Stomach (tissue), 9 donors: ENCODE results near the gene UBE2D1. TPM values are rescaled to one million over a fixed set of nuclear protein-coding genes. Genes with fewer than 3 reads are reported as not detected.

ENCODE experiments used
- DNase-seq, 2 donors: peaks; one replicate each; pipeline versions ENCODE4 v3.0.0 to v3.0.0-alpha.2; 2013 to 2019
- H3K27ac ChIP-seq, 5 donors: fragments of 200-600 bp in 4 of 5; sonication (generic) in 4 of 5; one replicate each; pipeline ENCODE4 v1.5.1; 2013 to 2019; ENCODE audit warnings: mild to moderate bottlenecking in 1 of 5, moderate library complexity in 1 of 5
- H3K27me3 ChIP-seq, 3 donors: fragments of 200-600 bp; sonication (generic); one replicate each; pipeline ENCODE4 v1.5.1; 2017 to 2019; ENCODE audit warnings: mixed run types in 1 of 3
- H3K36me3 ChIP-seq, 4 donors: fragments of 200-600 bp; sonication (generic); 1 replicate in 3 of 4; 2 replicates in 1 of 4; pipeline ENCODE4 v1.5.1; 2016 to 2019
- H3K4me1 ChIP-seq, 4 donors: fragments of 200-600 bp; sonication (generic); one replicate each; pipeline ENCODE4 v1.5.1; 2016 to 2019
- H3K4me3 ChIP-seq, 4 donors: fragments of 200-600 bp; sonication (generic) in 3 of 4; one replicate each; pipeline ENCODE4 v1.5.1; 2016 to 2019; ENCODE audit warnings: mild to moderate bottlenecking in 1 of 4
- H3K9me3 ChIP-seq, 4 donors: fragments of 200-600 bp; sonication (generic); one replicate each; pipeline ENCODE4 v1.5.1; 2016 to 2019
- EP300 ChIP-seq: sonication (generic); formaldehyde crosslinking; IDR thresholded peaks from one replicate; pipeline ENCODE4 v1.6.1; 2017; ENCODE audit warnings: antibody characterized with exemption
- POLR2A ChIP-seq, 4 donors: fragments of 450-650 bp; IDR thresholded peaks; one replicate each; pipeline ENCODE4 v1.6.1; 2016; ENCODE audit warnings: antibody characterized with exemption in 4 of 4, control low read depth in 2 of 4, mild to moderate bottlenecking in 1 of 4, moderate library complexity in 1 of 4
- POLR2AphosphoS5 ChIP-seq, 3 donors: sonication (generic); formaldehyde crosslinking; IDR thresholded peaks; one replicate each; pipeline ENCODE4 v1.6.1; 2016; ENCODE audit warnings: antibody characterized with exemption in 3 of 3
- WGBS, 5 donors: extraction: QIAGEN DNeasy Blood & Tissue Kit in 3 of 5; methylation state at CpG; one replicate each; pipeline versions ENCODE4 v1.1.5 to v1.1.7; 2013 to 2018; 5-methylcytosine and 5-hydroxymethylcytosine counted together
- intact Hi-C: fragments of 100-400 bp; cut with DNase I; formaldehyde crosslinking; loops from one replicate; pipeline ENCODE4 v1.15.1; 2023; ENCODE audit warnings: low total_unique reads
- polyA plus RNA-seq, 3 donors: library from polyadenylated mRNA; stranded (reverse); fragments of 200-250 nt; gene quantifications; one replicate each; pipeline ENCODE4 v1.2.3, GENCODE V29; 2013
- total RNA-seq, 5 donors: library from RNA; depleted of rRNA; stranded (reverse); fragments of >200 nt; gene quantifications; one replicate each; pipeline versions ENCODE4 v1.1.0 to v1.2.3, GENCODE V29; 2014 to 2016
- TF ChIP-seq, protein P1 (sequence below), 7 experiments: fragments of 450-650 bp in 4 of 7; fragments of 200-600 bp in 3 of 7; sonication (generic) in 3 of 7; IDR thresholded peaks; one replicate each; pipeline ENCODE4 v1.5.1; 2016 to 2019; ENCODE audit warnings: antibody characterized with exemption in 7 of 7, control low read depth in 2 of 7, mild to moderate bottlenecking in 1 of 7
- donor health status: healthy with polysubstance abuse.
- donor health status: Bipolar disorder and iron deficiency.
- donor health status: healthy.

UBE2D1 gene
- total and polyA plus RNA-seq, 8 donors: 6.9 to 16.5 (median 8.4) TPM

DNA sequence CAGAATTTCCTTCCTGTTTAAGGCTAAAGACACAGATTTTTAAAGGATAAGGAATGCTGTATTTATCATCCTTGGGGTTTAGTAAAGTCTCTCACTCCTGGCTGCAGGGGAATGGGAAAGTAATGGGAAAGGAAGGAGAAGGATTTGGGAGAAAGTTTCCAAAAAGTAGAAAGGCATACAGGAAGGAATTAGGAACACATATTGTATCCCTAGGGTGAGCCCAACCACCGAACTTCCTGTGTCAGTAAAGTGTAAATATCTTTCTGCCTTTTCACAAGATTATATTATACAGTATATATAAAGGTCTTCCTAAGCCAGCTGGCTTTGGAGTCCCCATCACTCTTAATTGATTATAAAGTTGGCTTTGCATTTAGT, 12.0 kb upstream of the UBE2D1 start:
- intact Hi-C loops: no loop called here
- no peak for TF ChIP-seq POLR2A (IDR thresholded peaks at IDR 0.05)
- no peak for TF ChIP-seq POLR2AphosphoS5 (IDR thresholded peaks at IDR 0.05)
- TF ChIP-seq EP300: no peak
- TF ChIP-seq, protein P1, sequence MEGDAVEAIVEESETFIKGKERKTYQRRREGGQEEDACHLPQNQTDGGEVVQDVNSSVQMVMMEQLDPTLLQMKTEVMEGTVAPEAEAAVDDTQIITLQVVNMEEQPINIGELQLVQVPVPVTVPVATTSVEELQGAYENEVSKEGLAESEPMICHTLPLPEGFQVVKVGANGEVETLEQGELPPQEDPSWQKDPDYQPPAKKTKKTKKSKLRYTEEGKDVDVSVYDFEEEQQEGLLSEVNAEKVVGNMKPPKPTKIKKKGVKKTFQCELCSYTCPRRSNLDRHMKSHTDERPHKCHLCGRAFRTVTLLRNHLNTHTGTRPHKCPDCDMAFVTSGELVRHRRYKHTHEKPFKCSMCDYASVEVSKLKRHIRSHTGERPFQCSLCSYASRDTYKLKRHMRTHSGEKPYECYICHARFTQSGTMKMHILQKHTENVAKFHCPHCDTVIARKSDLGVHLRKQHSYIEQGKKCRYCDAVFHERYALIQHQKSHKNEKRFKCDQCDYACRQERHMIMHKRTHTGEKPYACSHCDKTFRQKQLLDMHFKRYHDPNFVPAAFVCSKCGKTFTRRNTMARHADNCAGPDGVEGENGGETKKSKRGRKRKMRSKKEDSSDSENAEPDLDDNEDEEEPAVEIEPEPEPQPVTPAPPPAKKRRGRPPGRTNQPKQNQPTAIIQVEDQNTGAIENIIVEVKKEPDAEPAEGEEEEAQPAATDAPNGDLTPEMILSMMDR (IDR thresholded peaks at IDR 0.05): no peak
- WGBS, 5 donors: 34 to 43% (median 38%) methylated on average over 1 of the region's 1 CpG
- peaks cover 0 to 7% (median 4%) of the 10 kb centered on the region in 3 donors for H3K27me3 ChIP-seq
- no peaks in the 10 kb centered on the region for H3K36me3 ChIP-seq
- H3K4me1 ChIP-seq: no peaks in the 10 kb centered on the region
- H3K9me3 ChIP-seq: no peaks in the 10 kb centered on the region
- H3K4me3 ChIP-seq: no peak overlapping the region
- peak overlapping the region in 1 of 5 donors; percentile 34 for H3K27ac ChIP-seq
- no peak for DNase-seq

DNA sequence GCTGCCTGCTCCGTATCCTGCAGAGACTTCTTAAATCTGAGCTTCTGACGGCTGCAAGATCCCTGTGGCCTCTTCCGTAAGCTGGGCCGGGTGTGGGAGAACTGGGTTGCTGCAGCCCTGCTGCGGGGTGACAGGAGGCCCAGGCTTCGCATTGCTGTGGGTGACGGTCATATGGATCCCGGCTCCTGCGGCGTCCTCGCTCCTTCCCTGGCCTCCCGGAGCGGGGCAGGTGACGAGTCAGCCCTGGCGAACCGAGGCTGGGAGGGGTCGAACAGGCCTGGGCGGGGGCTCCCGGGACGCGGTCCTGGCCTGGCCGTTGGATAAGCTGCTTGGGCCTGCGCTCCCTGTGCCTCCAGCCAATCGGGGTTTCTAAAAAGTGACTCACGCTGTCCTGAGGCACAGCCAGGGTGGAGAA, 7.8 kb upstream of the UBE2D1 start:
- Histone ChIP-seq H3K4me3 (peak overlapping the region in 2 of 4 donors; percentile 5 to 13), H3K9me3 (no peaks in the 10 kb centered on the region), H3K4me1 (no peaks in the 10 kb centered on the region), H3K27me3 (peaks cover 0 to 7% (median 4%) of the 10 kb centered on the region in 3 donors), H3K27ac (no peak overlapping the region), H3K36me3 (no peaks in the 10 kb centered on the region)
- DNase-seq: peak in 1 of 2 donors; percentile 54
- TF ChIP-seq, protein P1 (IDR thresholded peaks at IDR 0.05): no peak
- no peak for TF ChIP-seq POLR2A (IDR thresholded peaks at IDR 0.05)
- TF ChIP-seq EP300: no peak
- no peak for TF ChIP-seq POLR2AphosphoS5 (IDR thresholded peaks at IDR 0.05)
- intact Hi-C loops: no loop called here
- WGBS, 5 donors: 24 to 52% (median 32%) methylated on average over 21 to 25 of the region's 25 CpGs

DNA sequence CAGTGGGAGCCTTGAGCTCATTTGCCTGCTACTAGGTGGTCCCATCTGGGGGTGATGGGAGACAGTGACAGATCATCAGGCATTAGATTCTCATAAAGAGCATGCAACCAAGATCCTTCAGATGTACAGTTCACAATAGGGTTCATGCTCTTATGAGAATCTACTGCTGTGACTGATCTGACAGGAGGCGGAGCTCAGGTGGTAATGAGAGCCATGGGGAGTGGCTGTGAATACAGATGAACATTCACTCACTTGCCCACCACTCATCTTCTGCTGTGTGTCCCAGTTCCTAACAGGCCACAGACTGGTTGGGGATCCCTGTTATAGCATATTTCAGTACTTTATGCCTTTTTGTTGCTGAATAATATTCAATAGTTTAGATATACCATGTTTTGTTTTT, 6.6 kb upstream of the UBE2D1 start:
- TF ChIP-seq, protein P1 (IDR thresholded peaks at IDR 0.05): no peak
- no peak for TF ChIP-seq EP300
- no peak for TF ChIP-seq POLR2A (IDR thresholded peaks at IDR 0.05)
- no peak for TF ChIP-seq POLR2AphosphoS5 (IDR thresholded peaks at IDR 0.05)
- no peak for DNase-seq
- H3K4me3 ChIP-seq: no peak overlapping the region
- no peaks in the 10 kb centered on the region for H3K36me3 ChIP-seq
- intact Hi-C loops: no loop called here
- H3K27ac ChIP-seq: no peak overlapping the region
- H3K4me1 ChIP-seq: no peaks in the 10 kb centered on the region
- H3K27me3 ChIP-seq: peaks cover 0 to 7% (median 4%) of the 10 kb centered on the region in 3 donors
- no peaks in the 10 kb centered on the region for H3K9me3 ChIP-seq
- 96 to 100% (median 97%) methylated on average over 1 of the region's 1 CpG for WGBS, 5 donors

DNA sequence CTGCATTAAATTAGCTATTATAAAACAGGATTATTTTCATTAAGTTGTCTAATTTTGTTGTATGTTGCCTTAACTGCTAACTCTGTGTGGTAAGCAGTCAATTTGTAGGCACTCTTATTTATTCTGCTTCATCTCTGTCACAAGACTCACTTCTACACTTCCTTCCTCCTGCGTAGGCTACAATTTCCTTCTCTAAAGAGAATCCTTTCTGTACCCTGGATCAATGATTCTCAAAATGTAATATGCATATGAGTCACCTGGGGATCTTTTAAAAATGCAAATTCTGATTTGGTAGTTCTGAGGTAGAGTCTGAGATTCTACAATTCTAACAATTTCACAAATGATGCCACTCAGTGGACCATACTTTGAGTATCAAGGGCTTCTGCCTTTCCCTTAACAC, 4.4 kb upstream of the UBE2D1 start:
- DNase-seq: no peak
- peaks cover 0 to 7% (median 4%) of the 10 kb centered on the region in 3 donors for H3K27me3 ChIP-seq
- intact Hi-C loops: no loop called here
- H3K4me1 ChIP-seq: peaks cover 0 to 7% (median 6%) of the 10 kb centered on the region in 4 donors
- no peak overlapping the region for H3K27ac ChIP-seq
- TF ChIP-seq EP300: no peak
- H3K9me3 ChIP-seq: no peaks in the 10 kb centered on the region
- H3K4me3 ChIP-seq: no peak overlapping the region
- 68 to 93% (median 83%) methylated on average over 1 of the region's 1 CpG for WGBS, 5 donors
- no peaks in the 10 kb centered on the region for H3K36me3 ChIP-seq

DNA sequence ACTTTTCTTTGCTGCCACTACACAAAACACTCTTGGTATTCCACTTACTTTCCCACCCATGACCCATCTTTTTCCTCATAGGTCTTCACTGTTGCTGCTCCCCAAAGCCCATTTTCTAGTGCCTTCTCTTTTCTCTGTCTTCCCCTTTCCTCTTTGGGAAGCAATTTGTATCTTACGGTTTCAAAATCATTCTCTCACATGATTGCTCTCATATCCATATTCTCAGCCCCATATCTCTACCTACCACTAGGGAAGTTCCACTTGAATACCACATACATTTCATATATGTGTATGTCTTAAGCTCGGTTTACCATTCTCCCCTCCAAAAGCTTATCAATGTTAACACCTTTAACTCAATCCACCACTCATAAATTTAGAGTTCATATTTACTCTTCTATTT, 3.2 kb upstream of the UBE2D1 start:
- H3K4me1 ChIP-seq: peaks cover 8 to 19% (median 16%) of the 10 kb centered on the region in 4 donors
- H3K9me3 ChIP-seq: no peaks in the 10 kb centered on the region
- H3K36me3 ChIP-seq: no peaks in the 10 kb centered on the region
- H3K4me3 ChIP-seq: no peak overlapping the region
- no peak overlapping the region for H3K27ac ChIP-seq
- intact Hi-C loops: no loop called here
- TF ChIP-seq, protein P1 (IDR thresholded peaks at IDR 0.05): no peak
- TF ChIP-seq EP300: no peak
- DNase-seq: no peak
- 88 to 92% (median 89%) methylated on average over 2 of the region's 2 CpGs for WGBS, 5 donors
- peaks cover 0 to 5% (median 4%) of the 10 kb centered on the region in 3 donors for H3K27me3 ChIP-seq
